ENCODE results near the gene CHRD. TPM values are rescaled to one million over a fixed set of nuclear protein-coding genes. Genes with fewer than 3 reads are reported as not detected.

The CHRD gene
- total RNA-seq, 2 donors from 2014 or later: not detected

GRCh38 chr3:184360070-184360928 is 19.6 kb upstream of the CHRD start:
- peaks cover 30% of the 10 kb centered on the region for H3K4me1 Mint-ChIP-seq
- ATAC-seq: no peak
- H3K27ac Mint-ChIP-seq: no peak overlapping the region
- no peaks in the 10 kb centered on the region for H3K36me3 Mint-ChIP-seq (ENCODE audit: low read depth)
- no peak for DNase-seq
- H3K4me3 Mint-ChIP-seq: peak overlapping the region; percentile 90
- no peaks in the 10 kb centered on the region for H3K27me3 Mint-ChIP-seq
- H3K9me3 ChIP-seq (ENCODE audit: control insufficient read depth, low read length, poor library complexity, severe bottlenecking): no peaks in the 10 kb centered on the region

GRCh38 chr3:184360929-184361531 is 18.8 kb upstream of the CHRD start:
- Mint-ChIP-seq H3K36me3 (ENCODE audit: low read depth) (no peaks in the 10 kb centered on the region), H3K4me1 (peaks cover 32% of the 10 kb centered on the region), H3K4me3 (peak overlapping the region; percentile 90), H3K27ac (no peak overlapping the region), H3K27me3 (no peaks in the 10 kb centered on the region)
- DNase-seq (no peak), ATAC-seq (no peak)
- H3K9me3 ChIP-seq (ENCODE audit: control insufficient read depth, low read length, poor library complexity, severe bottlenecking): no peaks in the 10 kb centered on the region

GRCh38 chr3:184361532-184361931 is 18.3 kb upstream of the CHRD start, which contains the start of the genes CLCN2 and POLR2H:
Gene CLCN2, minus strand, starts transcription at chr3:184361605. Its CDS starts 126 bp downstream, at chr3:184361479.
Gene POLR2H, plus strand, starts transcription at chr3:184361710. Its CDS starts 1,783 bp downstream, at chr3:184363493.
- Mint-ChIP-seq H3K36me3 (ENCODE audit: low read depth) (no peaks in the 10 kb centered on the region), H3K27ac (peak within 1 kb of the TSS; percentile 93), H3K4me3 (peak within 1 kb of the TSS; percentile 99), H3K4me1 (peaks cover 33% of the 10 kb centered on the region), H3K27me3 (no peaks in the 10 kb centered on the region)
- no peaks in the 10 kb centered on the region for H3K9me3 ChIP-seq (ENCODE audit: control insufficient read depth, low read length, poor library complexity, severe bottlenecking)
- peak; percentile 28 for ATAC-seq
- DNase-seq: peak in 2 of 3 donors; percentile 34 to 43

- Mint-ChIP-seq H3K4me3 (peak overlapping the region; percentile 99), H3K36me3 (ENCODE audit: low read depth) (no peaks in the 10 kb centered on the region), H3K27ac (peak overlapping the region; percentile 93), H3K27me3 (no peaks in the 10 kb centered on the region), H3K4me1 (peaks cover 36% of the 10 kb centered on the region)
- H3K9me3 ChIP-seq (ENCODE audit: control insufficient read depth, low read length, poor library complexity, severe bottlenecking): no peaks in the 10 kb centered on the region
- ATAC-seq (peak; percentile 8), DNase-seq (peak in 1 of 3 donors; percentile 19)
These were observed 17.8 kb upstream of the CHRD start for GRCh38 chr3:184361932-184362667.

GRCh38 chr3:184362668-184363546 is 16.9 kb upstream of the CHRD start:
- Mint-ChIP-seq H3K4me1 (peaks cover 36% of the 10 kb centered on the region), H3K27ac (peak overlapping the region; percentile 93), H3K27me3 (no peaks in the 10 kb centered on the region), H3K36me3 (ENCODE audit: low read depth) (no peaks in the 10 kb centered on the region), H3K4me3 (peak overlapping the region; percentile 99)
- no peaks in the 10 kb centered on the region for H3K9me3 ChIP-seq (ENCODE audit: control insufficient read depth, low read length, poor library complexity, severe bottlenecking)
- ATAC-seq (peak; percentile 85), DNase-seq (peak; percentile 85 to 89 (median 85))

- Mint-ChIP-seq H3K4me1 (peaks cover 36% of the 10 kb centered on the region), H3K4me3 (no peak overlapping the region), H3K27ac (no peak overlapping the region), H3K27me3 (no peaks in the 10 kb centered on the region), H3K36me3 (ENCODE audit: low read depth) (peaks cover 3% of the 10 kb centered on the region)
- no peaks in the 10 kb centered on the region for H3K9me3 ChIP-seq (ENCODE audit: control insufficient read depth, low read length, poor library complexity, severe bottlenecking)
- ATAC-seq (no peak), DNase-seq (no peak)
These were observed 13.1 kb upstream of the CHRD start for GRCh38 chr3:184366619-184367289.

GRCh38 chr3:184368116-184368515 is 11.7 kb upstream of the CHRD start:
- Mint-ChIP-seq H3K4me3 (no peak overlapping the region), H3K36me3 (ENCODE audit: low read depth) (peaks cover 3% of the 10 kb centered on the region), H3K4me1 (peaks cover 32% of the 10 kb centered on the region), H3K27ac (peak overlapping the region; percentile 24), H3K27me3 (no peaks in the 10 kb centered on the region)
- H3K9me3 ChIP-seq (ENCODE audit: control insufficient read depth, low read length, poor library complexity, severe bottlenecking): no peaks in the 10 kb centered on the region
- ATAC-seq (no peak), DNase-seq (no peak)

GRCh38 chr3:184368586-184369183 is 11.2 kb upstream of the CHRD start:
- Mint-ChIP-seq H3K36me3 (ENCODE audit: low read depth) (peaks cover 3% of the 10 kb centered on the region), H3K4me1 (peaks cover 27% of the 10 kb centered on the region), H3K27ac (peak overlapping the region; percentile 67), H3K4me3 (no peak overlapping the region), H3K27me3 (no peaks in the 10 kb centered on the region)
- DNase-seq (no peak), ATAC-seq (no peak)
- no peaks in the 10 kb centered on the region for H3K9me3 ChIP-seq (ENCODE audit: control insufficient read depth, low read length, poor library complexity, severe bottlenecking)

- H3K9me3 ChIP-seq (ENCODE audit: control insufficient read depth, low read length, poor library complexity, severe bottlenecking): no peaks in the 10 kb centered on the region
- Mint-ChIP-seq H3K4me3 (no peak overlapping the region), H3K27me3 (peaks cover 19% of the 10 kb centered on the region), H3K4me1 (peaks cover 16% of the 10 kb centered on the region), H3K36me3 (ENCODE audit: low read depth) (peaks cover 9% of the 10 kb centered on the region), H3K27ac (no peak overlapping the region)
- DNase-seq: peak in 2 of 3 donors; percentile 36 to 46
- peak; percentile 97 for ATAC-seq
These were observed 8.3 kb upstream of the CHRD start for GRCh38 chr3:184371570-184372018.

- no peak overlapping the region for H3K4me3 Mint-ChIP-seq
- no peak overlapping the region for H3K27ac Mint-ChIP-seq
- peaks cover 9% of the 10 kb centered on the region for H3K36me3 Mint-ChIP-seq (ENCODE audit: low read depth)
- ATAC-seq (no peak), DNase-seq (no peak)
- H3K27me3 Mint-ChIP-seq: peaks cover 26% of the 10 kb centered on the region
- no peaks in the 10 kb centered on the region for H3K9me3 ChIP-seq (ENCODE audit: control insufficient read depth, low read length, poor library complexity, severe bottlenecking)
- H3K4me1 Mint-ChIP-seq: peaks cover 12% of the 10 kb centered on the region
These were observed 7.5 kb upstream of the CHRD start for GRCh38 chr3:184372296-184372821.

GRCh38 chr3:184372911-184373310 is 6.9 kb upstream of the CHRD start:
- Mint-ChIP-seq H3K4me1 (peaks cover 12% of the 10 kb centered on the region), H3K27me3 (peaks cover 32% of the 10 kb centered on the region), H3K27ac (no peak overlapping the region), H3K36me3 (ENCODE audit: low read depth) (peaks cover 9% of the 10 kb centered on the region), H3K4me3 (no peak overlapping the region)
- no peak for ATAC-seq
- H3K9me3 ChIP-seq (ENCODE audit: control insufficient read depth, low read length, poor library complexity, severe bottlenecking): no peaks in the 10 kb centered on the region
- no peak for DNase-seq
